Ovary (tissue), 9 donors: ENCODE data around the gene COL5A1. TPM values are rescaled to one million over a fixed set of nuclear protein-coding genes. Genes with fewer than 3 reads are reported as not detected.

ENCODE experiments used
- DNase-seq, 5 donors: peaks; one replicate each; pipeline ENCODE4 v3.0.0-alpha.2; 2019 to 2020
- H3K27ac ChIP-seq, 2 donors: fragments of 200-600 bp; one replicate each; pipeline versions ENCODE4 v1.5.1 to v1.8.0; 2019 to 2022
- H3K27me3 ChIP-seq: fragments of 200-600 bp; one replicate; pipeline ENCODE4 v1.8.0; 2022
- H3K36me3 ChIP-seq: fragments of 200-600 bp; sonication (generic); one replicate; pipeline ENCODE4 v1.5.1; 2019
- H3K4me1 ChIP-seq: one replicate; pipeline ENCODE4 v1.8.1; 2013; ENCODE audit warnings: mild to moderate bottlenecking, moderate library complexity; ENCODE audit not compliant: insufficient read depth
- H3K4me3 ChIP-seq: fragments of 200-600 bp; sonication (generic); one replicate; pipeline ENCODE4 v1.5.1; 2017
- H3K9me3 ChIP-seq, 2 donors: fragments of 200-600 bp in 1 of 2; sonication (generic) in 1 of 2; one replicate each; pipeline versions ENCODE4 v1.5.1 to v1.8.1; 2013 to 2019; ENCODE audit warnings: mild to moderate bottlenecking in 1 of 2, moderate library complexity in 1 of 2
- CTCF ChIP-seq, 3 donors: fragments of 450-650 bp in 2 of 3; fragments of 200-600 bp in 1 of 3; IDR thresholded peaks; one replicate each; pipeline versions ENCODE4 v1.5.1 to v1.8.0; 2016 to 2022; ENCODE audit warnings: antibody characterized with exemption in 3 of 3, mild to moderate bottlenecking in 1 of 3
- EP300 ChIP-seq: sonication (generic); formaldehyde crosslinking; IDR thresholded peaks from one replicate; pipeline ENCODE4 v1.6.1; 2017; ENCODE audit warnings: antibody characterized with exemption
- POLR2A ChIP-seq: fragments of 450-650 bp; IDR thresholded peaks from one replicate; pipeline ENCODE4 v1.6.1; 2017; ENCODE audit warnings: antibody characterized with exemption, mild to moderate bottlenecking, moderate library complexity
- WGBS, 3 donors: extraction: QIAGEN DNeasy Blood & Tissue Kit in 1 of 3; methylation state at CpG; one replicate each; pipeline versions ENCODE4 v1.1.5 to v1.1.7; 2013 to 2017; 5-methylcytosine and 5-hydroxymethylcytosine counted together
- intact Hi-C, 4 donors: fragments of 100-400 bp; cut with DNase I; formaldehyde crosslinking; loops; one replicate each; pipeline versions ENCODE4 v1.11.0 to v1.15.1; 2022 to 2023
- polyA plus RNA-seq, 2 donors: library from polyadenylated mRNA; stranded (reverse); fragments of 200-250 nt in 1 of 2; fragments of 350-450 nt in 1 of 2; fragmentation: Illumina TruSeq in 1 of 2; extraction: RNeasy Lipid Tissue Mini Kit (QIAGEN cat#74804) in 1 of 2; gene quantifications; one replicate each; pipeline ENCODE4 v1.2.3, GENCODE V29; 2013 to 2014
- total RNA-seq, 7 donors: library from RNA; depleted of rRNA in 2 of 7; stranded (reverse); fragments of >200 nt in 2 of 7; fragmentation: NEBNext Ultra II Directional in 3 of 7; extraction: Animal tissue kit (Norgen Biotek cat#: 25700) in 3 of 7; gene quantifications; one replicate each; pipeline versions ENCODE4 v1.1.0 to v1.2.4, GENCODE V29; 2016 to 2023
- donor health status: DM: no; HTN: no; CAD: no; lungs with moderate emphysema.
- donor health status: DM: no; HTN: no; CAD: no.
- donor health status: Bipolar disorder and iron deficiency.
- donor health status: DM: yes; HTN: yes; CAD: no.
- donor health status: DM: no; HTN: no; CAD: no.
- donor health status: DM: yes; HTN: yes; CAD: no.

Gene COL5A1
- total and polyA plus RNA-seq, 9 donors, result 28.1 to 117 (median 54.6) TPM

DNA sequence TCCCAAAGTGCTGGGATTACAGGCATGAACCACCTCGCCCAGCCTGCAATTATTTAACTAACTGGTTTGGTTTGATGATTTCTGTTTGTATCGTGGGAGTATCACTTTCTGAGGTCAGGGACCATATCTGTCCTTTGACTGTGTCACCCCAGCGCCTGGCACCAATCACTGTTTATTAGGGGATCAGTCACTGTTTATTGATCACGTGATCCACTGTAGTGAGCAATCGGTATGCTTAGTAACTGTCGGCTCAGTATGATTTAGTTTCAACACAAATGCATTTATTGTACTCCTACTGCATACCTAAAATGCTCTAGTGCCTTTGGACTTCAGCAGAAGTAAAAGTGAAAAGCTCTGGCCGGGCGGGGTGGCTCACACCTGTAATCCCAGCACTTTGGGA is 54.8 kb downstream of the COL5A1 start:
- Histone ChIP-seq H3K36me3 (no peaks in the 10 kb centered on the region), H3K4me3 (no peak overlapping the region), H3K4me1 (peaks cover 2% of the 10 kb centered on the region), H3K27ac (no peak overlapping the region), H3K9me3 (no peaks in the 10 kb centered on the region), H3K27me3 (no peaks in the 10 kb centered on the region)
- intact Hi-C loops, result loop anchor here in 2 of 4 donors (5.0 to 10.0 kb wide), 3 partner anchors 41 to 648 kb away; partner anchors contain the start of gene OLFM1 (in 1 of the 2)
- TF ChIP-seq CTCF (IDR thresholded peaks at IDR 0.05) (no peak), POLR2A (no peak), EP300 (no peak)
- WGBS, 3 donors, result 82 to 88% (median 87%) methylated on average over 8 of the region's 8 CpGs
- DNase-seq, result peak in 1 of 5 donors; percentile 19

DNA sequence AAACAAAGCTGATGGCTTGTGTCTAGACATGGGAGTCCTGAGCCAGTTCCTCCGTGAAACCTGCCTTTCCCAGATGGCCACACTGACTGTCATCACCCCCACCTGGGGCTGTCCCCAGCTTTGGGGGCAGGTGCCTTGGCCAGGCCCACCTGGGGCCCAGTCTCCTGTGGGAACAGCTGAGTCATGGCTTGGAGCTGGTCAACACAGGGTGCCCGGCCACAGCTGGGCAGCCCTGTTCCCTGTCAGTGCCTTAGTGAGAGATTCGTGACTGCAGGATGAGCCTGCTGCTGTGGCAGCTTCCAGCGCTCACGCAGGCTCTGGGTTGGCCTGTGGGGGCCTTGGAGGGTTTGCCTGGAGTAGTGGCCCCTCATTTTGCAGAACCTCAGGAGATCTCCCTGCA is 56.5 kb downstream of the COL5A1 start:
- no peak overlapping the region for H3K27ac ChIP-seq
- TF ChIP-seq POLR2A, result no peak
- TF ChIP-seq EP300, result no peak
- no peak for TF ChIP-seq CTCF (IDR thresholded peaks at IDR 0.05)
- intact Hi-C loops, result loop anchor here in 2 of 4 donors (1.0 to 10.0 kb wide), 4 partner anchors 39 to 647 kb away; partner anchors contain the start of gene OLFM1 (in 1 of the 2)
- no peaks in the 10 kb centered on the region for H3K36me3 ChIP-seq
- DNase-seq, result no peak
- no peaks in the 10 kb centered on the region for H3K9me3 ChIP-seq
- no peaks in the 10 kb centered on the region for H3K27me3 ChIP-seq
- WGBS, 3 donors, result 67 to 77% (median 68%) methylated on average over 3 to 5 of the region's 5 CpGs
- no peak overlapping the region for H3K4me3 ChIP-seq
- H3K4me1 ChIP-seq, result peaks cover 2% of the 10 kb centered on the region

DNA sequence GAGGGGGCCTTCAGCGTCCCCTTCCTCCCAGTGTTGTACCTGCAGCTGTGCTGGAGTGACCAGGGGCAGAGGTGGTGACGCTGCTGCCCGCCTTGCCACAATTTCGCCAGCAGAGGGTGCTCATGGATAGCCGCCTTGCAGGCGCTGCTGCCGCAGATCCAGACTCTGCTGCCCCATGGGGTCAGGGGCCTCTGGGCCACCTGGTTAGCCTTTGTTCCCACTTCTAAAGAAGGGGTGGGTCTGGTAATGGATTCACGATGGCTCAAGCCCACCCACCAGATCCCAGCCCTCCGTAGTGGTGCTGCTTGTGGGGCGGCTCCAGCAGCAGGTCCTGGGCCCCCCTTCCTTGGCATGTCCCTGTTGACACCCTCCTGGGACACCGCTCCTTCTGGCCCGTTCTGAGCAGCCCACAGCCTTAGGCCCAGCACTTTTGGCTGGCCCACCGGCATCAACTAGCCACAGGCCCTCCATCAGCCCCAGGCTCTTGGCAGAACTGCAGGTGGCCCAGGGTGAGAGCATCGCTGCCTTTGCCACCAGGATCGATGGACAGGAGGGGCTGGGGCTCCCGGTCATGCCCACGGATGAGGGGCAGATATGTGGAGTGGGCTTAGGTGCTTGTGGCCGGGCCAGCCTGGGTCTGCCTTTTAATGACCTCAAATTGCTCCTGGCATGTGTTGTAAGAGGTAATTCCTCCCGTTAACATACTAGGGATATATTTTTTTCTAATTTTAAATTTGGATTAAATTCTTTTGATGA is 57.2 kb downstream of the COL5A1 start:
- DNase-seq, result peak; percentile 66 to 84 (median 81)
- H3K4me1 ChIP-seq, result peaks cover 2% of the 10 kb centered on the region
- intact Hi-C loops, result loop anchor here in 2 of 4 donors (1.0 to 10.0 kb wide), 4 partner anchors 39 to 646 kb away; partner anchors contain the start of gene OLFM1 (in 1 of the 2)

GRCh38 chr9:134699343-134699740 is 57.7 kb downstream of the COL5A1 start:
- intact Hi-C loops, result loop anchor here in 2 of 4 donors (5.0 to 10.0 kb wide), 3 partner anchors 38 to 645 kb away; partner anchors contain the start of gene OLFM1 (in 1 of the 2)
- Histone ChIP-seq H3K9me3 (no peaks in the 10 kb centered on the region), H3K27me3 (no peaks in the 10 kb centered on the region), H3K36me3 (no peaks in the 10 kb centered on the region), H3K4me3 (no peak overlapping the region), H3K4me1 (peaks cover 2% of the 10 kb centered on the region), H3K27ac (no peak overlapping the region)
- DNase-seq, result no peak
- WGBS, 3 donors, result 57 to 76% (median 72%) methylated on average over 6 of the region's 6 CpGs
- TF ChIP-seq POLR2A (no peak), CTCF (IDR thresholded peaks at IDR 0.05) (no peak), EP300 (no peak)

More for the DNA sequence above, 57.2 kb downstream of the COL5A1 start:
- Histone ChIP-seq H3K36me3 (no peaks in the 10 kb centered on the region), H3K27ac (no peak overlapping the region), H3K27me3 (no peaks in the 10 kb centered on the region), H3K4me3 (no peak overlapping the region), H3K9me3 (no peaks in the 10 kb centered on the region)
- TF ChIP-seq EP300 (no peak), CTCF (IDR thresholded peaks at IDR 0.05) (peak; percentile 72 to 95 (median 92)), POLR2A (no peak)
- 39 to 47% (median 40%) methylated on average over 17 to 19 of the region's 19 CpGs for WGBS, 3 donors
